Esophagus squamous epithelium (tissue), 5 donors: Measurements from ENCODE around the gene HS6ST1. TPM values are rescaled to one million over a fixed set of nuclear protein-coding genes. Genes with fewer than 3 reads are reported as not detected.
A peak's percentile ranks its signal among the peaks of the same experiment; 100 is the strongest.

ENCODE experiments used
- DNase-seq: peaks from one replicate; lab custom pipeline; 2025; lab: John Stamatoyannopoulos, UW
- H3K27ac ChIP-seq, 4 donors: fragments of 200-600 bp; sonication (generic); one replicate each; pipeline ENCODE4 v1.5.1; 2016 to 2019; ENCODE audit warnings: mild to moderate bottlenecking in 1 of 4
- H3K27me3 ChIP-seq, 4 donors: fragments of 200-600 bp; sonication (generic); 1 replicate in 3 of 4; 2 replicates in 1 of 4; pipeline versions ENCODE4 v1.5.1 to v1.6.0; 2017 to 2021; ENCODE audit warnings: antibody characterized with exemption in 1 of 4
- H3K36me3 ChIP-seq, 3 donors: fragments of 200-600 bp; sonication (generic); one replicate each; pipeline ENCODE4 v1.5.1; 2016 to 2019
- H3K4me1 ChIP-seq, 3 donors: fragments of 200-600 bp; sonication (generic); one replicate each; pipeline ENCODE4 v1.5.1; 2017 to 2019
- H3K4me3 ChIP-seq, 4 donors: fragments of 200-600 bp; sonication (generic); 1 replicate in 3 of 4; 2 replicates in 1 of 4; pipeline ENCODE4 v1.5.1; 2016 to 2019; ENCODE audit warnings: mild to moderate bottlenecking in 2 of 4, moderate library complexity in 1 of 4
- H3K9me3 ChIP-seq, 3 donors: fragments of 200-600 bp; sonication (generic); one replicate each; pipeline ENCODE4 v1.5.1; 2016 to 2019
- POLR2A ChIP-seq, 4 donors: fragments of 450-650 bp; IDR thresholded peaks; one replicate each; pipeline ENCODE4 v1.6.1; 2017; ENCODE audit warnings: antibody characterized with exemption in 4 of 4, mild to moderate bottlenecking in 4 of 4, moderate library complexity in 3 of 4
- WGBS, 2 donors: methylation state at CpG; one replicate each; pipeline ENCODE4 v1.1.5; 2018; 5-methylcytosine and 5-hydroxymethylcytosine counted together
- intact Hi-C: fragments of 100-400 bp; cut with DNase I; formaldehyde crosslinking; loops from one replicate; pipeline ENCODE4 v1.15.0; 2022
- total RNA-seq, 4 donors: library from RNA; depleted of rRNA; stranded (reverse); fragments of >200 nt; gene quantifications; one replicate each; pipeline ENCODE4 v1.1.0, GENCODE V29; 2016
- TF ChIP-seq, protein P1 (sequence below), 6 experiments: fragments of 450-650 bp in 4 of 6; fragments of 200-600 bp in 2 of 6; sonication (generic) in 2 of 6; IDR thresholded peaks; one replicate each; pipeline ENCODE4 v1.5.1; 2016 to 2019; ENCODE audit warnings: antibody characterized with exemption in 6 of 6, mild to moderate bottlenecking in 4 of 6, moderate library complexity in 4 of 6
- donor health status: DM: yes; HTN: yes; CAD: no.

HS6ST1 gene
- total RNA-seq, 4 donors from 2014 or later, result 44.7 to 73.8 (median 56.8) TPM

DNA sequence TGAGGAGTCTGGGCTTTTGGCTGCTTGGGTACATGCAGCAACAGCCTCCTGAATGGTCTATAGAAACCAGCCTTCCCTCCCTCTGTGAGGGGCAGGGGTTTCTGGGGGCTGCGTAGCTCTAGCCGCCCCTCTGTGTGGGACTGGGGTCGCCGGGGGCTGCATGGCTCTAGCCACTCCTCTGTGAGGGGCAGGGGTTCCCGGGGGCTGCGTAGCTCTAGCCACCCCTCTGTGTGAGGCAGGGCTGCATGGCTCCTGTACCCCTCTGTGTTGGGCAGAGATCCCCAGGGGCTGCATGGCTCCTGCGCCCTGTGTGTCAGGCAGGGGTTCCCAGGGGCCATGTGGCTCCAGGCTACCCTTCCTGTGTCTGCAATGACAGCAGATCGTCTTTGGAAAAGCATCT, 17.6 kb downstream of the HS6ST1 start:
- intact Hi-C loops, result no loop called here
- peak overlapping the region; percentile 71 to 97 (median 90) for H3K27ac ChIP-seq

GRCh38 chr2:128300151-128301020, 18.3 kb downstream of the HS6ST1 start:
- WGBS, 2 donors, result 85% methylated on average over 5 of the region's 23 CpGs; no CpG with 5 or more reads in 1 of the 2 donors
- no peaks in the 10 kb centered on the region for H3K27me3 ChIP-seq
- DNase-seq, result no peak
- H3K27ac ChIP-seq, result peak overlapping the region; percentile 71 to 97 (median 90)
- TF ChIP-seq, protein P1, sequence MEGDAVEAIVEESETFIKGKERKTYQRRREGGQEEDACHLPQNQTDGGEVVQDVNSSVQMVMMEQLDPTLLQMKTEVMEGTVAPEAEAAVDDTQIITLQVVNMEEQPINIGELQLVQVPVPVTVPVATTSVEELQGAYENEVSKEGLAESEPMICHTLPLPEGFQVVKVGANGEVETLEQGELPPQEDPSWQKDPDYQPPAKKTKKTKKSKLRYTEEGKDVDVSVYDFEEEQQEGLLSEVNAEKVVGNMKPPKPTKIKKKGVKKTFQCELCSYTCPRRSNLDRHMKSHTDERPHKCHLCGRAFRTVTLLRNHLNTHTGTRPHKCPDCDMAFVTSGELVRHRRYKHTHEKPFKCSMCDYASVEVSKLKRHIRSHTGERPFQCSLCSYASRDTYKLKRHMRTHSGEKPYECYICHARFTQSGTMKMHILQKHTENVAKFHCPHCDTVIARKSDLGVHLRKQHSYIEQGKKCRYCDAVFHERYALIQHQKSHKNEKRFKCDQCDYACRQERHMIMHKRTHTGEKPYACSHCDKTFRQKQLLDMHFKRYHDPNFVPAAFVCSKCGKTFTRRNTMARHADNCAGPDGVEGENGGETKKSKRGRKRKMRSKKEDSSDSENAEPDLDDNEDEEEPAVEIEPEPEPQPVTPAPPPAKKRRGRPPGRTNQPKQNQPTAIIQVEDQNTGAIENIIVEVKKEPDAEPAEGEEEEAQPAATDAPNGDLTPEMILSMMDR (IDR thresholded peaks at IDR 0.05), result no peak
- no peak for TF ChIP-seq POLR2A (IDR thresholded peaks at IDR 0.05)
- intact Hi-C loops, result no loop called here
- H3K9me3 ChIP-seq, result no peaks in the 10 kb centered on the region
- peaks cover 0 to 8% (median 0%) of the 10 kb centered on the region in 3 donors for H3K36me3 ChIP-seq
- peaks cover 46 to 83% (median 55%) of the 10 kb centered on the region in 3 donors for H3K4me1 ChIP-seq
- H3K4me3 ChIP-seq, result no peak overlapping the region

More for the DNA sequence above, 17.6 kb downstream of the HS6ST1 start:
- Histone ChIP-seq H3K27me3 (no peaks in the 10 kb centered on the region), H3K9me3 (no peaks in the 10 kb centered on the region), H3K4me1 (peaks cover 50 to 83% (median 59%) of the 10 kb centered on the region in 3 donors), H3K4me3 (no peak overlapping the region), H3K36me3 (peaks cover 0 to 8% (median 0%) of the 10 kb centered on the region in 3 donors)
- DNase-seq, result no peak
- TF ChIP-seq, protein P1 (IDR thresholded peaks at IDR 0.05), result no peak
- TF ChIP-seq POLR2A (IDR thresholded peaks at IDR 0.05), result no peak
- 20 to 36% methylated on average over 1 to 2 of the region's 8 CpGs for WGBS, 2 donors

GRCh38 chr2:128299628-128300027, 19.0 kb downstream of the HS6ST1 start:
- Histone ChIP-seq H3K4me1 (peaks cover 45 to 83% (median 54%) of the 10 kb centered on the region in 3 donors), H3K36me3 (peaks cover 0 to 8% (median 0%) of the 10 kb centered on the region in 3 donors), H3K27me3 (no peaks in the 10 kb centered on the region), H3K27ac (no peak overlapping the region), H3K9me3 (no peaks in the 10 kb centered on the region), H3K4me3 (no peak overlapping the region)
- no peak for TF ChIP-seq POLR2A (IDR thresholded peaks at IDR 0.05)
- TF ChIP-seq, protein P1 (IDR thresholded peaks at IDR 0.05), result no peak
- no CpG with 5 or more reads among the region's 11 CpGs for WGBS, 2 donors
- intact Hi-C loops, result no loop called here
- no peak for DNase-seq

GRCh38 chr2:128298846-128299507, 19.7 kb downstream of the HS6ST1 start:
- no peaks in the 10 kb centered on the region for H3K9me3 ChIP-seq
- no peak for DNase-seq
- peaks cover 0 to 8% (median 0%) of the 10 kb centered on the region in 3 donors for H3K36me3 ChIP-seq
- H3K27ac ChIP-seq, result peak overlapping the region in 1 of 4 donors; percentile 6
- no peak overlapping the region for H3K4me3 ChIP-seq
- intact Hi-C loops, result no loop called here
- no peaks in the 10 kb centered on the region for H3K27me3 ChIP-seq
- TF ChIP-seq, protein P1 (IDR thresholded peaks at IDR 0.05), result no peak
- no peak for TF ChIP-seq POLR2A (IDR thresholded peaks at IDR 0.05)
- 53 to 59% methylated on average over 3 to 4 of the region's 16 CpGs for WGBS, 2 donors
- peaks cover 39 to 83% (median 50%) of the 10 kb centered on the region in 3 donors for H3K4me1 ChIP-seq
